Lung (tissue), 12 donors: ENCODE measurements around the gene ADAMTS2. TPM values are rescaled to one million over a fixed set of nuclear protein-coding genes. Genes with fewer than 3 reads are reported as not detected.

Source experiments
- ATAC-seq: fragments of 200-7000 bp; cut with Tn5 transposase; one replicate; pipeline ENCODE4 v1.9.1; 2020; ENCODE audit warnings: moderate number of reproducible peaks; ENCODE audit not compliant: insufficient read depth, low FRiP score
- DNase-seq, 3 donors: peaks; one replicate each; pipeline ENCODE4 v3.0.0-alpha.2; 2013 to 2017
- H3K27ac ChIP-seq, 2 donors: one replicate each; pipeline ENCODE4 v1.5.1; 2013; ENCODE audit warnings: mild to moderate bottlenecking in 2 of 2, moderate library complexity in 2 of 2, control low read depth in 1 of 2, inconsistent platforms in 1 of 2, low read depth in 1 of 2, low read length in 1 of 2
- H3K27me3 ChIP-seq, 3 donors: one replicate each; pipeline ENCODE4 v1.5.1; 2013; ENCODE audit warnings: low read length in 2 of 3; ENCODE audit not compliant: control insufficient read depth in 3 of 3, insufficient read depth in 3 of 3
- H3K36me3 ChIP-seq, 4 donors: one replicate each; pipeline ENCODE4 v1.5.1; 2013; ENCODE audit warnings: low read length in 4 of 4, mild to moderate bottlenecking in 1 of 4, moderate library complexity in 1 of 4; ENCODE audit not compliant: control insufficient read depth in 4 of 4, insufficient read depth in 4 of 4
- H3K4me1 ChIP-seq, 5 donors: one replicate each; pipeline ENCODE4 v1.5.1; 2013; ENCODE audit warnings: low read length in 5 of 5, mild to moderate bottlenecking in 2 of 5, moderate library complexity in 1 of 5; ENCODE audit not compliant: control insufficient read depth in 5 of 5, insufficient read depth in 5 of 5
- H3K4me3 ChIP-seq: one replicate; pipeline ENCODE4 v1.5.1; 2013; ENCODE audit warnings: mild to moderate bottlenecking, control low read depth, moderate library complexity
- H3K9ac ChIP-seq, 2 donors: one replicate each; pipeline ENCODE4 v1.5.1; 2013; ENCODE audit warnings: low read length in 2 of 2, control low read depth in 1 of 2; ENCODE audit not compliant: insufficient read depth in 1 of 2
- H3K9me3 ChIP-seq, 4 donors: one replicate each; pipeline ENCODE4 v1.5.1; 2013; ENCODE audit warnings: low read length in 3 of 4, mild to moderate bottlenecking in 1 of 4, moderate library complexity in 1 of 4; ENCODE audit not compliant: control insufficient read depth in 4 of 4, insufficient read depth in 3 of 4
- WGBS, 2 donors: extraction: QIAGEN DNeasy Blood & Tissue Kit; methylation state at CpG; one replicate each; pipeline ENCODE4 v1.1.7; 2013; 5-methylcytosine and 5-hydroxymethylcytosine counted together
- polyA plus RNA-seq, 2 donors: library from polyadenylated mRNA; stranded (reverse); fragments of 200-250 nt; gene quantifications; one replicate each; pipeline ENCODE4 v1.2.1, GENCODE V29; 2013
- total RNA-seq, 2 donors: library from RNA; depleted of rRNA in 1 of 2; stranded (reverse); fragments of >200 nt in 1 of 2; gene quantifications; one replicate each; pipeline ENCODE4 v1.2.1, GENCODE V29; 2014 to 2021
- TF ChIP-seq, protein P1 (sequence below): IDR thresholded peaks from 2 replicates; pipeline ENCODE4 v1.5.1; 2012; ENCODE audit warnings: mild to moderate bottlenecking; ENCODE audit errors: control extremely low read depth, extremely low read depth
- donor health status: control.
- donor health status: control.
- donor health status: Bipolar disorder and iron deficiency.
- donor health status: healthy.
- donor health status: DM: yes; HTN: yes; CAD: no.

Gene ADAMTS2
- total and polyA plus RNA-seq, 4 donors: 9.3 to 45.5 (median 28.7) TPM

DNA sequence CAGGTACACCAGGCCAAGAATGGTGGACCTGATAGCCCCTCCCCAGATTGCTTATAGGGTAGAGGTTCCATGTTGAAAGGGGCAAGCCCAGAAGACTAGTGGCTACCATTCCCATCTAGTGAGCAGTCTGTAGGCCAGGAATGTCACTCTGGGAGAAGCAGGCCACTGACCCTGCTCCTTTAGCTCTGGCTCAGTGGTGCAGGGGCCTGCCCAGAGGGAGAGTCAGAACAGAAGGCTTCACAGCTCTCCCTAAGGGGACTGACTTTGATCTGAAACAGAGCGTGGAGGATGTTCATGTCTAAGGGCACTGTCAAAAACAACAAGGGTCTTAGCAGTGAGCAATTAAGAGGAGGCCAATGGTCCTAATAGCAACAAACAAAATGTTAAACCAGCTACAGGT lies 203.4 kb downstream of the ADAMTS2 start:
- TF ChIP-seq, protein P1, sequence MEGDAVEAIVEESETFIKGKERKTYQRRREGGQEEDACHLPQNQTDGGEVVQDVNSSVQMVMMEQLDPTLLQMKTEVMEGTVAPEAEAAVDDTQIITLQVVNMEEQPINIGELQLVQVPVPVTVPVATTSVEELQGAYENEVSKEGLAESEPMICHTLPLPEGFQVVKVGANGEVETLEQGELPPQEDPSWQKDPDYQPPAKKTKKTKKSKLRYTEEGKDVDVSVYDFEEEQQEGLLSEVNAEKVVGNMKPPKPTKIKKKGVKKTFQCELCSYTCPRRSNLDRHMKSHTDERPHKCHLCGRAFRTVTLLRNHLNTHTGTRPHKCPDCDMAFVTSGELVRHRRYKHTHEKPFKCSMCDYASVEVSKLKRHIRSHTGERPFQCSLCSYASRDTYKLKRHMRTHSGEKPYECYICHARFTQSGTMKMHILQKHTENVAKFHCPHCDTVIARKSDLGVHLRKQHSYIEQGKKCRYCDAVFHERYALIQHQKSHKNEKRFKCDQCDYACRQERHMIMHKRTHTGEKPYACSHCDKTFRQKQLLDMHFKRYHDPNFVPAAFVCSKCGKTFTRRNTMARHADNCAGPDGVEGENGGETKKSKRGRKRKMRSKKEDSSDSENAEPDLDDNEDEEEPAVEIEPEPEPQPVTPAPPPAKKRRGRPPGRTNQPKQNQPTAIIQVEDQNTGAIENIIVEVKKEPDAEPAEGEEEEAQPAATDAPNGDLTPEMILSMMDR: no peak
- H3K4me1 ChIP-seq: peaks cover 0 to 4% (median 0%) of the 10 kb centered on the region in 5 donors
- ATAC-seq (no peak), DNase-seq (no peak)
- H3K27me3 ChIP-seq: no peaks in the 10 kb centered on the region
- H3K4me3 ChIP-seq: no peak overlapping the region
- no peak overlapping the region for H3K27ac ChIP-seq
- 48 to 93% methylated on average over 1 of the region's 1 CpG for WGBS, 2 donors
- H3K9me3 ChIP-seq: no peaks in the 10 kb centered on the region
- no peak overlapping the region for H3K9ac ChIP-seq
- no peaks in the 10 kb centered on the region for H3K36me3 ChIP-seq

DNA sequence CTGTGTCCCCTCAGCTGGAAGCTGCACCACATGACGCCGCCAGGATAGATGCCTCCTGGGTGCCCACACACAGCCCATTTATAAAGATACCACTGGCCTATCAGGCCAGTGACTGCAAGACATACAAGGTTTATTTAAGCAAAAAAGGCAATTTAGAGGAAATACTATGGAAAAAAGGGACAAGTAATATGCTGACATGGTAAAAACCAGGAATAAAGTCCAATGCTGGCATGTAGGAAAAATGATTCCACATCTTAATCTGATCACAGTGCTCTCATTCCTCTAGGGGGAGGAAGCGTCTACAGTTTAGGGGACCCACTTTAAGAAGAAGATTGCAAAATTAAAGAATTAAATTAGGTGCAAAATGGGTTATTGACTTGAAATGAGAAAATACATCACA lies 205.0 kb downstream of the ADAMTS2 start:
- no peak for DNase-seq
- Histone ChIP-seq H3K36me3 (peaks cover 0 to 3% (median 0%) of the 10 kb centered on the region in 4 donors), H3K27me3 (no peaks in the 10 kb centered on the region), H3K4me1 (peaks cover 0 to 4% (median 0%) of the 10 kb centered on the region in 5 donors), H3K9me3 (no peaks in the 10 kb centered on the region), H3K4me3 (no peak overlapping the region), H3K9ac (no peak overlapping the region), H3K27ac (no peak overlapping the region)
- ATAC-seq: no peak
- WGBS, 2 donors: 85% methylated on average over 3 of the region's 3 CpGs
- TF ChIP-seq, protein P1: no peak

DNA sequence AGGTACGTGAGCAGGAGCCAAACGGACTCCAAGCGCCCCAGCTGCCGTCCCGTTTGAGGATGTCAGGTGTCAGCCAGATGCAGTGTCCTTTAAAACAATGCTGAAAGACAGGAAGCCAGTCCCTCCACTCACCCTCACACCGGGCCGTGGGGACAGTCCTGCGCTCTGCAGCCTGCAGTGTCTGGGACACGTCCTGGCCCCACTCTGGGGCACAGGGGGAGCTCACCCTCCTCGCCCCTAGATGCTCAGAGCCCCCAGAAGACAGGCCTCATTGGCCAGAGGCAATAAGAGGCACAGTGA lies 205.4 kb downstream of the ADAMTS2 start:
- Histone ChIP-seq H3K4me3 (no peak overlapping the region), H3K4me1 (peaks cover 0 to 4% (median 0%) of the 10 kb centered on the region in 5 donors), H3K27me3 (no peaks in the 10 kb centered on the region), H3K9me3 (no peaks in the 10 kb centered on the region), H3K36me3 (peaks cover 0 to 4% (median 0%) of the 10 kb centered on the region in 4 donors), H3K27ac (no peak overlapping the region), H3K9ac (no peak overlapping the region)
- WGBS, 2 donors: 56 to 62% methylated on average over 9 to 10 of the region's 10 CpGs
- TF ChIP-seq, protein P1: no peak
- ATAC-seq (no peak), DNase-seq (no peak)
